OCI-LY7 (cell line): ENCODE data around the gene TEX22. TPM values are rescaled to one million over a fixed set of nuclear protein-coding genes. Genes with fewer than 3 reads are reported as not detected.
A peak's percentile ranks its signal among the peaks of the same experiment; 100 is the strongest.

Experiments
- BruUV-seq: library from RNA; stranded (reverse); fragments of 400-500 nt; replicated peaks from 2 replicates; lab custom pipeline; 2021; lab: Mats Ljungman, UMichigan
- CTCF ChIA-PET: fragments of 300-600 bp; sonication (Branson Sonifier 250); formaldehyde crosslinking; loops from one replicate; lab custom pipeline; 2022; ENCODE audit warnings: antibody characterized with exemption; ENCODE audit not compliant: unreplicated experiment; lab: Charles Lee
- POLR2A ChIA-PET: fragments of 300-600 bp; sonication (Branson Sonifier 250); formaldehyde crosslinking; loops from one replicate; lab custom pipeline; 2022; ENCODE audit warnings: antibody characterized with exemption; lab: Charles Lee
- DNase-seq: peaks from one replicate; pipeline ENCODE4 v3.0.0-alpha.2; 2015; ENCODE audit warnings: low spot score
- H2AFZ ChIP-seq: fragments of 200-600 bp; sonication (generic), shearing (Covaris generic); 2 replicates; pipeline ENCODE4 v1.6.1; 2014; ENCODE audit warnings: mild to moderate bottlenecking, antibody characterized with exemption, low read length, moderate library complexity
- H3K27ac ChIP-seq: fragments of 200-600 bp; sonication (generic); 2 replicates; pipeline ENCODE4 v1.5.1; 2014; ENCODE audit warnings: mixed run types, low read depth, mild to moderate bottlenecking, moderate library complexity, low read length, inconsistent platforms; ENCODE audit not compliant: poor library complexity, severe bottlenecking
- H3K36me3 ChIP-seq: fragments of 200-600 bp; sonication (generic); 2 replicates; pipeline ENCODE4 v1.6.1; 2014; ENCODE audit warnings: mild to moderate bottlenecking, antibody characterized with exemption, low read length, moderate library complexity, mixed read lengths; ENCODE audit not compliant: insufficient read depth
- H3K4me1 ChIP-seq: fragments of 200-600 bp; sonication (generic); 2 replicates; pipeline ENCODE4 v1.5.1; 2014; ENCODE audit warnings: mild to moderate bottlenecking, low read length; ENCODE audit not compliant: insufficient read depth, poor library complexity, severe bottlenecking
- H3K4me2 ChIP-seq: fragments of 200-600 bp; sonication (generic); 2 replicates; pipeline ENCODE4 v1.6.1; 2014; ENCODE audit warnings: mild to moderate bottlenecking, low read length
- H3K4me3 ChIP-seq: fragments of 200-600 bp; sonication (generic); 2 replicates; pipeline ENCODE4 v1.5.1; 2014; ENCODE audit warnings: mild to moderate bottlenecking, low read depth, low read length; ENCODE audit not compliant: poor library complexity, severe bottlenecking
- H3K79me2 ChIP-seq: fragments of 200-600 bp; sonication (generic); 2 replicates; pipeline ENCODE4 v1.6.1; 2016; ENCODE audit warnings: low read depth, mild to moderate bottlenecking, low read length, moderate library complexity, mixed read lengths; ENCODE audit not compliant: insufficient read depth
- H3K9me2 ChIP-seq: fragments of 200-600 bp; sonication (generic); 2 replicates; pipeline ENCODE4 v1.6.1; 2016; ENCODE audit warnings: mild to moderate bottlenecking, low read length, mixed read lengths; ENCODE audit not compliant: insufficient read depth
- H3K9me3 ChIP-seq: fragments of 200-600 bp; sonication (generic); 2 replicates; pipeline ENCODE4 v1.6.1; 2014; ENCODE audit warnings: mild to moderate bottlenecking, mixed run types, low read length, mixed read lengths
- H4K20me1 ChIP-seq: fragments of 200-600 bp; sonication (generic); 2 replicates; pipeline ENCODE4 v1.6.1; 2014; ENCODE audit warnings: mild to moderate bottlenecking, antibody characterized with exemption, low read length, moderate library complexity, mixed read lengths; ENCODE audit not compliant: insufficient read depth
- EZH2phosphoT487 ChIP-seq: fragments of 200-600 bp; sonication (generic); IDR thresholded peaks from 2 replicates; pipeline ENCODE4 v1.6.1; 2018; ENCODE audit warnings: low read depth, borderline replicate concordance, mild to moderate bottlenecking, mixed run types, antibody characterized with exemption, low read length, moderate library complexity, mixed read lengths
- intact Hi-C: fragments of 100-400 bp; cut with micrococcal nuclease; formaldehyde crosslinking; loops from one replicate; pipeline ENCODE4 v1.10.0; 2022; ENCODE audit not compliant: unreplicated experiment
- total RNA-seq, 2 experiments: library from RNA; depleted of rRNA in 1 of 2; stranded (reverse); fragments of >200 nt in 1 of 2; shearing (Covaris generic) in 1 of 2; gene quantifications; 2 replicates each; pipeline ENCODE4 v1.2.3, GENCODE V29; 2014 to 2022
- TF ChIP-seq, protein P1 (sequence below): fragments of 200-600 bp; sonication (generic); conservative IDR thresholded peaks from 2 replicates; pipeline ENCODE4 v1.5.1; 2014; ENCODE audit warnings: mild to moderate bottlenecking, antibody characterized with exemption, low read length, moderate library complexity, mixed read lengths

TEX22 gene
- total RNA-seq, 2 experiments from 2014 or later, result 1.3 to 9.2 TPM

DNA sequence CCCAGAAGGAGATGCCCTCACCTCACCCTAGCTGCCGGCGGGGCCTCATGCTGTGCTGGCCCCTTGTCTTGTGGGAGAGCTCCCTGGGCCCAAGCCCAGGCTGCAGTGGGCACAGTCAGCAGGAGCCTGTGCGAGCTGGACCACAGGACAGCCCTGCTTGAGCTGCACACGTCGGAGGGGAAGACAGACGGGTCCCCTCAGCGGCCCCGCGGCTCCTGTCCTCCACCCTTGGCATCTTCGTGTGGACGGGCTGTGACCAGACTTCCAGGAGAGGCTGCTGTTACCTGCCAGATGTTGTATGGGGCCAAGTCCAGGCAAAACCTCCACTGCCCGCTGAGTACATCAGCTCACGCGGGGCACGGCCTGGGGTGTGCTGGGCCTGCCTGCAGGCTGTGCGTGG lies 9.4 kb upstream of the TEX22 start:
- H4K20me1 ChIP-seq, result no peaks in the 10 kb centered on the region
- no peak overlapping the region for H2AFZ ChIP-seq
- no peak for TF ChIP-seq EZH2phosphoT487
- TF ChIP-seq, protein P1, sequence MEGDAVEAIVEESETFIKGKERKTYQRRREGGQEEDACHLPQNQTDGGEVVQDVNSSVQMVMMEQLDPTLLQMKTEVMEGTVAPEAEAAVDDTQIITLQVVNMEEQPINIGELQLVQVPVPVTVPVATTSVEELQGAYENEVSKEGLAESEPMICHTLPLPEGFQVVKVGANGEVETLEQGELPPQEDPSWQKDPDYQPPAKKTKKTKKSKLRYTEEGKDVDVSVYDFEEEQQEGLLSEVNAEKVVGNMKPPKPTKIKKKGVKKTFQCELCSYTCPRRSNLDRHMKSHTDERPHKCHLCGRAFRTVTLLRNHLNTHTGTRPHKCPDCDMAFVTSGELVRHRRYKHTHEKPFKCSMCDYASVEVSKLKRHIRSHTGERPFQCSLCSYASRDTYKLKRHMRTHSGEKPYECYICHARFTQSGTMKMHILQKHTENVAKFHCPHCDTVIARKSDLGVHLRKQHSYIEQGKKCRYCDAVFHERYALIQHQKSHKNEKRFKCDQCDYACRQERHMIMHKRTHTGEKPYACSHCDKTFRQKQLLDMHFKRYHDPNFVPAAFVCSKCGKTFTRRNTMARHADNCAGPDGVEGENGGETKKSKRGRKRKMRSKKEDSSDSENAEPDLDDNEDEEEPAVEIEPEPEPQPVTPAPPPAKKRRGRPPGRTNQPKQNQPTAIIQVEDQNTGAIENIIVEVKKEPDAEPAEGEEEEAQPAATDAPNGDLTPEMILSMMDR, result no peak
- no peak overlapping the region for H3K4me3 ChIP-seq
- BruUV-seq, result no TSS peak
- ChIA-PET CTCF (no interaction called here), POLR2A (no interaction called here)
- H3K4me2 ChIP-seq, result no peak overlapping the region
- no peak for DNase-seq
- no peak overlapping the region for H3K27ac ChIP-seq
- intact Hi-C loops, result no loop called here
- H3K9me3 ChIP-seq, result no peaks in the 10 kb centered on the region
- H3K79me2 ChIP-seq, result no peaks in the 10 kb centered on the region
- H3K9me2 ChIP-seq, result no peaks in the 10 kb centered on the region
- H3K36me3 ChIP-seq, result no peaks in the 10 kb centered on the region
- H3K4me1 ChIP-seq, result peaks cover 3% of the 10 kb centered on the region

DNA sequence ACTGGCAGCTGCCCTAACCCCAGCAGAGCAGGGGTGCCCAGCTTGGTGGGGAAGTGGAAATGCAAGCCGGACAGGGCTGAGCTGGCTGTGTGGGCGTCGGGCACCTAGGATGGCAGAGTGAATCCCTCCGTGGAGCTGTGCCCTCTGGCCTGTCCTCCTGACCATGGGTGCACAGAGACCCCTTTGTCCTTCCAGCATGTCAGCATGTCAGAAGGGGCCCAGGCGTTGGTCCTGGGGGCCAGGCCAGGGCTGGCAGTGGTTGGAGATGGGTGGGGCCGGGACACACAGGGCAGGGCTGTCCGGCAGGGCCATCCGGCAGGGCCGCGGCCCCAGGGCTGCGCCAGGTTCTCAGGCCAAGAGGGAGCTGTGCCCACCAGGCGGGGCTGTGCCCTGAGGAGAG lies 8.8 kb upstream of the TEX22 start:
- no peak overlapping the region for H2AFZ ChIP-seq
- H3K27ac ChIP-seq, result no peak overlapping the region
- no peaks in the 10 kb centered on the region for H4K20me1 ChIP-seq
- intact Hi-C loops, result no loop called here
- no peak overlapping the region for H3K4me3 ChIP-seq
- no peaks in the 10 kb centered on the region for H3K9me3 ChIP-seq
- H3K36me3 ChIP-seq, result no peaks in the 10 kb centered on the region
- ChIA-PET POLR2A (no interaction called here), CTCF (interaction anchor here (0.7 to 1.1 kb wide), 2 partner anchors 102 to 621 kb away, joined by 4 read pairs; no protein-coding TSS in a partner anchor)
- H3K4me1 ChIP-seq, result peaks cover 3% of the 10 kb centered on the region
- no TSS peak for BruUV-seq
- no peaks in the 10 kb centered on the region for H3K79me2 ChIP-seq
- no peak overlapping the region for H3K4me2 ChIP-seq
- TF ChIP-seq EZH2phosphoT487, result no peak
- TF ChIP-seq, protein P1, result no peak
- no peak for DNase-seq
- H3K9me2 ChIP-seq, result no peaks in the 10 kb centered on the region

DNA sequence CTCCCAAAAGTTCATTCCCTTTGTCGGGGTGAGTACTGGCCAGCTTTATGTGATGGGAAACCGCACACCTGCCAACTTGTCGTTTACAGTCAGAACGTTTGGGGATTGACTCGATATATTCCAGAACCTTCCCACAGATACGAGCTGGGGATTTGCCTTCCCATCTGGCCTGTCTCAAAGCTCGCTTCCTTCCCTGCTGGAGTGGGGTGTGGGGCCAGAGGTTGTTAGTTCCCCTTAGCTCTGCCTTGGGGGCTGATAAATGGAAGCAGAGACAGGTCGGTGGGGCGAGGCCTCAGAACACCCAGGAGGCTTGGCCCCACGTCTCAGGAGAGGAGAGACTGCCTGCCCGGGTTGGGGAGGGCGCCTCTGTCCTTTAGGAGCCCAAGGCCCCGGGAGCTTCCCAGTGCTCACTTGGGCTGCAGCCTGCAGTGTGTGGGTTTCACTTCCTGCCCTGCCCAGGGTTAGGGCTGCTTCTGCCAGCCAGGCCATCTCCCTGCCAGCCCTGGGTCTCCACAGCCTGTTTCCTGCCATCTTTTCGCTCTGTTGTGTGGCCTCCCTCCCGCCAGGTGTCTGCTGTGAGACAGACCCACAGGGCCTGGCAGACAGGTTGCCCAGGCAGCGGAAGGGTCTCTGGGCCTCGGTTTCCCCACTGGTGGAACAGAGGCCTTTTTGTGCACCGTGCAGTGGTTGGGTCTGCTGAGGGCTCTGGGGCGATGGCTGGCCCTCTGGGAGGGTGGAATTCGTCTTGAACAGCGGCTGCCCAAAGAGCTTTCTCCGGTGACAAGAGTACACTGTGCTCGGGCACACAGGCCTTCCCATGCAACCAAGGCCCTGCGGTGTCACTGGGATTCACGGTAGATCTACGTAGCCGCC lies 8.1 kb upstream of the TEX22 start:
- H4K20me1 ChIP-seq, result no peaks in the 10 kb centered on the region
- no peak overlapping the region for H3K4me2 ChIP-seq
- ChIA-PET CTCF (interaction anchor here (0.7 to 1.1 kb wide), 2 partner anchors 101 to 622 kb away, joined by 4 read pairs; no protein-coding TSS in a partner anchor), POLR2A (no interaction called here)
- no peaks in the 10 kb centered on the region for H3K36me3 ChIP-seq
- H3K4me3 ChIP-seq, result no peak overlapping the region
- BruUV-seq, result no TSS peak
- peaks cover 3% of the 10 kb centered on the region for H3K4me1 ChIP-seq
- TF ChIP-seq, protein P1, result no peak
- no peak for TF ChIP-seq EZH2phosphoT487
- H2AFZ ChIP-seq, result no peak overlapping the region
- intact Hi-C loops, result no loop called here
- no peaks in the 10 kb centered on the region for H3K79me2 ChIP-seq
- no peak overlapping the region for H3K27ac ChIP-seq
- no peaks in the 10 kb centered on the region for H3K9me3 ChIP-seq
- DNase-seq, result peak; percentile 19
- no peaks in the 10 kb centered on the region for H3K9me2 ChIP-seq
